Caco-2 (cell line): Measurements from ENCODE around the gene CYB5D1. TPM values are rescaled to one million over a fixed set of nuclear protein-coding genes. Genes with fewer than 3 reads are reported as not detected.

Experiments used
- BruUV-seq: library from RNA; stranded (reverse); fragments of 400-500 nt; replicated peaks from 2 replicates; lab custom pipeline; 2021; lab: Mats Ljungman, UMichigan
- CTCF ChIA-PET: fragments of 300-600 bp; sonication (Branson Sonifier 250); formaldehyde crosslinking; loops from one replicate; lab custom pipeline; 2022; ENCODE audit warnings: antibody characterized with exemption; lab: Charles Lee
- POLR2A ChIA-PET: fragments of 300-600 bp; sonication (Branson Sonifier 250); formaldehyde crosslinking; loops from one replicate; lab custom pipeline; 2022; ENCODE audit warnings: antibody characterized with exemption; lab: Charles Lee
- DNase-seq, 2 experiments: peaks; one replicate each; pipeline versions ENCODE4 v3.0.0 to v3.0.0-alpha.2; 2020 to 2022
- H3K27me3 ChIP-seq: replicated peaks from 2 replicates; pipeline ENCODE4 v1.6.0; 2011; ENCODE audit warnings: low read length; ENCODE audit not compliant: control insufficient read depth, insufficient read depth
- H3K36me3 ChIP-seq: 2 replicates; pipeline ENCODE4 v1.5.1; 2011; ENCODE audit warnings: low read length; ENCODE audit not compliant: control insufficient read depth, insufficient read depth
- H3K4me1 ChIP-seq: fragments of 250-450 bp; sonication (Bioruptor Pico); 2 replicates; pipeline ENCODE4 v1.5.1; 2020; ENCODE audit warnings: mild to moderate bottlenecking
- H3K4me3 ChIP-seq: 2 replicates; pipeline ENCODE4 v1.5.1; 2011; ENCODE audit warnings: low read depth, mild to moderate bottlenecking, control low read depth, low read length
- H3K9me3 ChIP-seq: fragments of 250-450 bp; sonication (Bioruptor Pico); 2 replicates; pipeline ENCODE4 v1.5.1; 2020; ENCODE audit warnings: mild to moderate bottlenecking, moderate library complexity
- H3K27ac Mint-ChIP-seq: one replicate; pipeline ENCODE4 v1.8.0; 2022; ENCODE audit warnings: mixed read lengths; ENCODE audit not compliant: unreplicated experiment
- H3K27me3 Mint-ChIP-seq: one replicate; pipeline ENCODE4 v1.8.0; 2022; ENCODE audit warnings: mixed read lengths; ENCODE audit not compliant: insufficient read depth, unreplicated experiment
- H3K36me3 Mint-ChIP-seq: one replicate; pipeline ENCODE4 v1.8.0; 2022; ENCODE audit warnings: mild to moderate bottlenecking, mixed read lengths; ENCODE audit not compliant: insufficient read depth, unreplicated experiment
- H3K4me1 Mint-ChIP-seq: one replicate; pipeline ENCODE4 v1.8.0; 2022; ENCODE audit warnings: low read depth, mixed read lengths; ENCODE audit not compliant: unreplicated experiment
- H3K4me3 Mint-ChIP-seq: one replicate; pipeline ENCODE4 v1.8.0; 2022; ENCODE audit warnings: mild to moderate bottlenecking, moderate library complexity, mixed read lengths; ENCODE audit not compliant: unreplicated experiment
- H3K9me3 Mint-ChIP-seq: one replicate; pipeline ENCODE4 v1.8.0; 2022; ENCODE audit warnings: mixed read lengths; ENCODE audit not compliant: unreplicated experiment
- intact Hi-C: fragments of 100-400 bp; cut with micrococcal nuclease; formaldehyde crosslinking; loops from one replicate; pipeline ENCODE4 v1.10.0; 2022; ENCODE audit not compliant: unreplicated experiment
- total RNA-seq: library from RNA; stranded (reverse); gene quantifications from 2 replicates; pipeline ENCODE4 v1.2.3, GENCODE V29; 2022
- TF ChIP-seq, protein P1 (sequence below), 2 experiments: fragments of 200-600 bp in 1 of 2; IDR thresholded peaks; 1 replicate in 1 of 2; 2 replicates in 1 of 2; pipeline versions ENCODE4 v1.5.1 to v1.8.0; 2011 to 2022; ENCODE audit warnings: antibody characterized with exemption in 1 of 2, control low read depth in 1 of 2, inconsistent platforms in 1 of 2, low read depth in 1 of 2, low read length in 1 of 2, mild to moderate bottlenecking in 1 of 2, moderate library complexity in 1 of 2; ENCODE audit not compliant: insufficient read depth in 1 of 2, severe bottlenecking in 1 of 2, unreplicated experiment in 1 of 2

Gene CYB5D1
- total RNA-seq, 1 experiment from 2014 or later: 6.1 TPM

- intact Hi-C loops: no loop called here
- no peaks in the 10 kb centered on the region for H3K27me3 ChIP-seq
- Mint-ChIP-seq H3K9me3 (no peaks in the 10 kb centered on the region), H3K36me3 (peaks cover 44% of the 10 kb centered on the region), H3K4me3 (no peak within 1 kb of the TSS), H3K27me3 (no peaks in the 10 kb centered on the region), H3K27ac (no peak within 1 kb of the TSS), H3K4me1 (peaks cover 5% of the 10 kb centered on the region)
- no peak within 1 kb of the TSS for H3K4me3 ChIP-seq
- H3K36me3 ChIP-seq: no peaks in the 10 kb centered on the region; the same call in none of the 2 replicates
- ChIA-PET POLR2A (no interaction called here), CTCF (no interaction called here)
- TF ChIP-seq, protein P1, sequence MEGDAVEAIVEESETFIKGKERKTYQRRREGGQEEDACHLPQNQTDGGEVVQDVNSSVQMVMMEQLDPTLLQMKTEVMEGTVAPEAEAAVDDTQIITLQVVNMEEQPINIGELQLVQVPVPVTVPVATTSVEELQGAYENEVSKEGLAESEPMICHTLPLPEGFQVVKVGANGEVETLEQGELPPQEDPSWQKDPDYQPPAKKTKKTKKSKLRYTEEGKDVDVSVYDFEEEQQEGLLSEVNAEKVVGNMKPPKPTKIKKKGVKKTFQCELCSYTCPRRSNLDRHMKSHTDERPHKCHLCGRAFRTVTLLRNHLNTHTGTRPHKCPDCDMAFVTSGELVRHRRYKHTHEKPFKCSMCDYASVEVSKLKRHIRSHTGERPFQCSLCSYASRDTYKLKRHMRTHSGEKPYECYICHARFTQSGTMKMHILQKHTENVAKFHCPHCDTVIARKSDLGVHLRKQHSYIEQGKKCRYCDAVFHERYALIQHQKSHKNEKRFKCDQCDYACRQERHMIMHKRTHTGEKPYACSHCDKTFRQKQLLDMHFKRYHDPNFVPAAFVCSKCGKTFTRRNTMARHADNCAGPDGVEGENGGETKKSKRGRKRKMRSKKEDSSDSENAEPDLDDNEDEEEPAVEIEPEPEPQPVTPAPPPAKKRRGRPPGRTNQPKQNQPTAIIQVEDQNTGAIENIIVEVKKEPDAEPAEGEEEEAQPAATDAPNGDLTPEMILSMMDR (IDR thresholded peaks at IDR 0.05; ENCODE audit: insufficient read depth in 1 of 2, low read depth in 1 of 2, low read length in 1 of 2, severe bottlenecking in 1 of 2, unreplicated experiment in 1 of 2): no peak
- no peak for DNase-seq
- no peaks in the 10 kb centered on the region for H3K4me1 ChIP-seq
- no peaks in the 10 kb centered on the region for H3K9me3 ChIP-seq
- no TSS peak for BruUV-seq
These were observed 2.7 kb upstream of the CYB5D1 start, which contains the start of gene TMEM88 for GRCh38 chr17:7854851-7855659. Gene TMEM88, plus strand, starts transcription at chr17:7855066. Its CDS starts 9 bp downstream, at chr17:7855075.

DNA sequence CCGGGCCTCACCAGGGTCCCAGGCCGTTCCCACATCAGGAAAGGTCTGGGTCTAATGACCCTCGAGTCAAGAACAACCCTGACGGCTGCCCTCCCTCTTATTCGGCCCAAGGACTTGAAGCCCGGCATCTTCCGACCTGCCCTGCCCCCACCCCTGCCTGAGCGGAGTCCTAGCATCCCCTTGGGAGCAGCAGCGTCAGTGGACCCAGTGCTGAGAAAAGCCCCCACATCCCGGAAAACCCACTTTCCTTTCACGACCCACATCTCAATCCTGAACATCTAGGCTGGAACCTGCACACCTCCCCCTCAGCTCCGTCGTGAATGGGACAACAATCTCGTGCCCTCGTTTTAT is 2.2 kb upstream of the CYB5D1 start:
- no TSS peak for BruUV-seq
- H3K27me3 ChIP-seq: no peaks in the 10 kb centered on the region
- Mint-ChIP-seq H3K4me1 (peaks cover 5% of the 10 kb centered on the region), H3K4me3 (no peak overlapping the region), H3K27ac (no peak overlapping the region), H3K9me3 (no peaks in the 10 kb centered on the region), H3K36me3 (peaks cover 40% of the 10 kb centered on the region), H3K27me3 (no peaks in the 10 kb centered on the region)
- intact Hi-C loops: loop anchor here (2.0 kb wide), 1 partner anchor 13 kb away; no protein-coding TSS in a partner anchor
- CTCF ChIA-PET: no interaction called here
- TF ChIP-seq, protein P1 (IDR thresholded peaks at IDR 0.05; ENCODE audit: insufficient read depth in 1 of 2, low read depth in 1 of 2, low read length in 1 of 2, severe bottlenecking in 1 of 2, unreplicated experiment in 1 of 2): no peak
- H3K36me3 ChIP-seq: no peaks in the 10 kb centered on the region; the same call in none of the 2 replicates
- no peak for DNase-seq
- no peaks in the 10 kb centered on the region for H3K9me3 ChIP-seq
- H3K4me1 ChIP-seq: no peaks in the 10 kb centered on the region
- POLR2A ChIA-PET: no interaction called here
- H3K4me3 ChIP-seq: no peak overlapping the region

DNA sequence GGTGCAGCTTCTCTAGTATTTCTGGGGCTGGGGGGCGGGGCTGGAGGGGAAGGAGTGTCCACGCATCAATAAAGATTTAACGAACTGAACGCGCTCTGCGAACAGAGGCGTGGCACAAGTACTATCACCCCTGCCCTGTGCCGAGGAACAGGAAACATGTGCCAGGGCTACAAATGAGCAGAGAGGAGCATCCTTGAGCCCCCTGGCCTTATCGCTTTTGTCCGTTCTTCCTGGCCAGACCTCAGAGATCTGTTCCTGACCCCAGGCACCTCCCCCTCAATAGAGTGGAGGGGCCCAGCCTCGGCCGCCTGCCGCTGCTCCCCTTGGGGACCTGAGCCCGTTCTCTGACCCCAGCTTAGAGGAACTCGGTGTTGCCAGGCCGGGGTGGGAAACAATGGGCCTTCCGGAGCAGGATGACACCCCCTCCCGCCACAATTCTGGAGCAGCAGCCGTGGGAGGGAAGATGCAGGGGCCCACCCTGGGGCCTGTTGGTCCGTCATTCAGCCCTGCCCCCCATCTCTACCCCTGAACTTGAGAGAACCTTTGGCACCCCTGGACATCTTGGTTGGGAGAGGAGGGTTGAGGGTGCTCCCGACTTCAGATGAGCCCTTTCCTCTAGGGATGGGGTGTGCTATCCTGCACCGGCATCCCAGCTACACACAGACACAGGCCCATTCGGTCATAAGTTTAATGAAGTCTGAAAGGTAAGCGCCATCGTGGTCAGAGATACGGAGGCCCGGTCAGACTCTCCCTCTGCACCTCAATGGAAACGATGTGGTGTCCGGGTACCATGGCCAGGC is 1.6 kb upstream of the CYB5D1 start:
- no peak overlapping the region for H3K4me3 Mint-ChIP-seq
- Histone ChIP-seq H3K27me3 (no peaks in the 10 kb centered on the region), H3K4me1 (no peaks in the 10 kb centered on the region), H3K36me3 (no peaks in the 10 kb centered on the region; the same call in 1 of the 2 replicates), H3K9me3 (no peaks in the 10 kb centered on the region), H3K4me3 (peak overlapping the region; percentile 49)
- intact Hi-C loops: loop anchor here (2.0 kb wide), 1 partner anchor 13 kb away; no protein-coding TSS in a partner anchor
- peaks cover 40% of the 10 kb centered on the region for H3K36me3 Mint-ChIP-seq
- H3K9me3 Mint-ChIP-seq: no peaks in the 10 kb centered on the region
- no TSS peak for BruUV-seq
- no peak overlapping the region for H3K27ac Mint-ChIP-seq
- TF ChIP-seq, protein P1 (IDR thresholded peaks at IDR 0.05; ENCODE audit: insufficient read depth in 1 of 2, low read depth in 1 of 2, low read length in 1 of 2, severe bottlenecking in 1 of 2, unreplicated experiment in 1 of 2): no peak
- ChIA-PET POLR2A (interaction anchor here (0.6 to 1.5 kb wide), 7 partner anchors 12 to 200 kb away, joined by 3 to 27 read pairs (median 4); partner anchors contain the start of genes KDM6B, RNF227 and TP53), CTCF (interaction anchor here (0.9 to 1.5 kb wide), 8 partner anchors 14 to 169 kb away, joined by 3 to 8 read pairs (median 5); partner anchors contain the start of genes CNTROB, KDM6B, TP53 and TRAPPC1)
- no peak for DNase-seq
- no peaks in the 10 kb centered on the region for H3K27me3 Mint-ChIP-seq
- H3K4me1 Mint-ChIP-seq: peaks cover 5% of the 10 kb centered on the region
